ENCODE measurements around the gene LINGO4. TPM values are rescaled to one million over a fixed set of nuclear protein-coding genes. Genes with fewer than 3 reads are reported as not detected.

Gene LINGO4
- total and polyA plus RNA-seq, 2 experiments from 2014 or later, result not detected

GRCh38 chr1:151831256-151831591, 26.0 kb upstream of the LINGO4 start:
- Histone ChIP-seq H3K4me1 (ENCODE audit: insufficient read depth) (no peaks in the 10 kb centered on the region), H3K27ac (no peak overlapping the region), H3K9me3 (ENCODE audit: low read depth) (no peaks in the 10 kb centered on the region), H3K9me2 (replicated peaks; ENCODE audit: insufficient read depth) (no peaks in the 10 kb centered on the region), H3K27me3 (no peaks in the 10 kb centered on the region), H3K4me2 (no peak overlapping the region), H2AFZ (no peak overlapping the region), H3K4me3 (no peak overlapping the region), H4K20me1 (ENCODE audit: insufficient read depth, poor library complexity, severe bottlenecking) (no peaks in the 10 kb centered on the region), H3K36me3 (replicated peaks; ENCODE audit: insufficient read depth, low read depth) (no peaks in the 10 kb centered on the region), H3K79me2 (no peaks in the 10 kb centered on the region)
- DNase-seq (ENCODE audit: low spot score), result no peak
- WGBS (ENCODE audit: low lambda C conversion rate, missing lambda C conversion rate), result 80% methylated on average over 4 of the region's 4 CpGs
- TF ChIP-seq, protein P1, sequence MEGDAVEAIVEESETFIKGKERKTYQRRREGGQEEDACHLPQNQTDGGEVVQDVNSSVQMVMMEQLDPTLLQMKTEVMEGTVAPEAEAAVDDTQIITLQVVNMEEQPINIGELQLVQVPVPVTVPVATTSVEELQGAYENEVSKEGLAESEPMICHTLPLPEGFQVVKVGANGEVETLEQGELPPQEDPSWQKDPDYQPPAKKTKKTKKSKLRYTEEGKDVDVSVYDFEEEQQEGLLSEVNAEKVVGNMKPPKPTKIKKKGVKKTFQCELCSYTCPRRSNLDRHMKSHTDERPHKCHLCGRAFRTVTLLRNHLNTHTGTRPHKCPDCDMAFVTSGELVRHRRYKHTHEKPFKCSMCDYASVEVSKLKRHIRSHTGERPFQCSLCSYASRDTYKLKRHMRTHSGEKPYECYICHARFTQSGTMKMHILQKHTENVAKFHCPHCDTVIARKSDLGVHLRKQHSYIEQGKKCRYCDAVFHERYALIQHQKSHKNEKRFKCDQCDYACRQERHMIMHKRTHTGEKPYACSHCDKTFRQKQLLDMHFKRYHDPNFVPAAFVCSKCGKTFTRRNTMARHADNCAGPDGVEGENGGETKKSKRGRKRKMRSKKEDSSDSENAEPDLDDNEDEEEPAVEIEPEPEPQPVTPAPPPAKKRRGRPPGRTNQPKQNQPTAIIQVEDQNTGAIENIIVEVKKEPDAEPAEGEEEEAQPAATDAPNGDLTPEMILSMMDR (IDR thresholded peaks at IDR 0.05; ENCODE audit: poor library complexity), result no peak
- no peak for TF ChIP-seq EZH2 (IDR thresholded peaks at IDR 0.05; ENCODE audit: borderline replicate concordance)

DNA sequence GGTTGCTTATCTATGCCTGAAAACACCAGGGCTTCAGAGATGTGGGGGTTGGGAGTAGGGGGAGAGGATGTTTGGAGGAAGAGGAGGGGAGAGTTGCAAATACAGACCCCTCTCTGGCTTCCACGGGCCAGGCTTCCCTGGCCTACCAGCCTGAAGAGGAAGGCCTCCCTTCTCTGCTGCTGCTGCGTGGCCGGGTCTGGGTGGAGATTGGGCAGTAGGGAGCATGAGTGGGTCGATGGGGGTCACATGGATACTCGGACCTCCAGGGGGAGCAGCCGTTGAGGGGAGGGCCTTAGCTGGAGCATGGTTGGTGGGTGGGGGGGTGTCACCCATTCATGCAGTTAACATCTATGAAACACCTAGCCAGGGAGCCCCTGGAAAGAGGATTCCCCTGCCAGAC, 24.8 kb upstream of the LINGO4 start:
- Histone ChIP-seq H3K4me3 (no peak overlapping the region), H3K4me1 (ENCODE audit: insufficient read depth) (no peaks in the 10 kb centered on the region), H3K27ac (no peak overlapping the region), H3K36me3 (replicated peaks; ENCODE audit: insufficient read depth, low read depth) (no peaks in the 10 kb centered on the region), H3K9me2 (replicated peaks; ENCODE audit: insufficient read depth) (no peaks in the 10 kb centered on the region), H3K9me3 (ENCODE audit: low read depth) (no peaks in the 10 kb centered on the region), H2AFZ (no peak overlapping the region), H3K79me2 (no peaks in the 10 kb centered on the region), H3K4me2 (no peak overlapping the region), H3K27me3 (no peaks in the 10 kb centered on the region), H4K20me1 (ENCODE audit: insufficient read depth, poor library complexity, severe bottlenecking) (no peaks in the 10 kb centered on the region)
- DNase-seq (ENCODE audit: low spot score), result no peak
- TF ChIP-seq, protein P1 (IDR thresholded peaks at IDR 0.05; ENCODE audit: poor library complexity), result no peak
- TF ChIP-seq EZH2 (IDR thresholded peaks at IDR 0.05; ENCODE audit: borderline replicate concordance) (no peak), EZH2phosphoT487 (IDR thresholded peaks at IDR 0.05; ENCODE audit: low read depth, severe bottlenecking, unreplicated experiment) (no peak)
- WGBS (ENCODE audit: low lambda C conversion rate, missing lambda C conversion rate), result 55% methylated on average over 6 of the region's 6 CpGs

GRCh38 chr1:151829352-151830046, 24.3 kb upstream of the LINGO4 start:
- H3K9me3 ChIP-seq (ENCODE audit: low read depth), result no peaks in the 10 kb centered on the region
- no peaks in the 10 kb centered on the region for H3K9me2 ChIP-seq (replicated peaks; ENCODE audit: insufficient read depth)
- no peak for TF ChIP-seq EZH2 (IDR thresholded peaks at IDR 0.05; ENCODE audit: borderline replicate concordance)
- TF ChIP-seq EZH2phosphoT487 (IDR thresholded peaks at IDR 0.05; ENCODE audit: low read depth, severe bottlenecking, unreplicated experiment), result no peak
- TF ChIP-seq, protein P1 (IDR thresholded peaks at IDR 0.05; ENCODE audit: poor library complexity), result no peak
- peak overlapping the region; percentile 56 for H3K4me2 ChIP-seq
- no peaks in the 10 kb centered on the region for H4K20me1 ChIP-seq (ENCODE audit: insufficient read depth, poor library complexity, severe bottlenecking)
- H3K36me3 ChIP-seq (replicated peaks; ENCODE audit: insufficient read depth, low read depth), result no peaks in the 10 kb centered on the region
- 52% methylated on average over 4 of the region's 4 CpGs for WGBS (ENCODE audit: low lambda C conversion rate, missing lambda C conversion rate)
- no peaks in the 10 kb centered on the region for H3K27me3 ChIP-seq
- H3K4me3 ChIP-seq, result no peak overlapping the region
- no peak overlapping the region for H3K27ac ChIP-seq
- H3K4me1 ChIP-seq (ENCODE audit: insufficient read depth), result no peaks in the 10 kb centered on the region
- no peak overlapping the region for H2AFZ ChIP-seq
- no peaks in the 10 kb centered on the region for H3K79me2 ChIP-seq
- DNase-seq (ENCODE audit: low spot score), result no peak

Data from hepatocyte (in vitro differentiated cells).